ENCODE measurements around the gene VRK1.

DNA sequence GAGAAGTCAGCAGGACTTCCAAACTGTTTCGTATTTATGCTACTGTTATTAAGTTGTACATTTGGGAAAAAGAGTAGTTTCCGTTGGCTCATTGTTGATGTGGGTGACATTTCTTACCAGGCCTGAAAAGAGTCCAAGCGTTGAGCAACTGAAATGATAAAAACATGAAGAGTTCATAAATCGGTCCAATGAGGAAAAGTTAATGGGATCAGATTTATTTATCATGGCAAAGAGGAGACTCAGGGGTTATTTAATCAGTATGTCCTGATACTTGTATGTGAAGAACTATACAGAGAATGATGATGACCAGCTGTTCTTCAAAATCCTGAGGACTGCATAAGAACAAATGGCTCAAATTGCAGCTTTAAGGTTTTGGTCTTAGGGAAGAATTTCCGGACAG, 7.7 kb downstream of the VRK1 start:
- TF ChIP-seq, protein P1, sequence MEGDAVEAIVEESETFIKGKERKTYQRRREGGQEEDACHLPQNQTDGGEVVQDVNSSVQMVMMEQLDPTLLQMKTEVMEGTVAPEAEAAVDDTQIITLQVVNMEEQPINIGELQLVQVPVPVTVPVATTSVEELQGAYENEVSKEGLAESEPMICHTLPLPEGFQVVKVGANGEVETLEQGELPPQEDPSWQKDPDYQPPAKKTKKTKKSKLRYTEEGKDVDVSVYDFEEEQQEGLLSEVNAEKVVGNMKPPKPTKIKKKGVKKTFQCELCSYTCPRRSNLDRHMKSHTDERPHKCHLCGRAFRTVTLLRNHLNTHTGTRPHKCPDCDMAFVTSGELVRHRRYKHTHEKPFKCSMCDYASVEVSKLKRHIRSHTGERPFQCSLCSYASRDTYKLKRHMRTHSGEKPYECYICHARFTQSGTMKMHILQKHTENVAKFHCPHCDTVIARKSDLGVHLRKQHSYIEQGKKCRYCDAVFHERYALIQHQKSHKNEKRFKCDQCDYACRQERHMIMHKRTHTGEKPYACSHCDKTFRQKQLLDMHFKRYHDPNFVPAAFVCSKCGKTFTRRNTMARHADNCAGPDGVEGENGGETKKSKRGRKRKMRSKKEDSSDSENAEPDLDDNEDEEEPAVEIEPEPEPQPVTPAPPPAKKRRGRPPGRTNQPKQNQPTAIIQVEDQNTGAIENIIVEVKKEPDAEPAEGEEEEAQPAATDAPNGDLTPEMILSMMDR (IDR thresholded peaks at IDR 0.05) = no peak
- no peak for TF ChIP-seq EZH2phosphoT487 (IDR thresholded peaks at IDR 0.05)

All from neural progenitor cell (in vitro differentiated cells).